HG03378 (cell line): ENCODE data around the gene CCDC88A.
"Not testable (repeated sequence)": the region's sequence is repeated elsewhere in the genome, so short reads cannot be mapped to it uniquely, and the experiment has no call there.

ENCODE experiments used
- ATAC-seq: cut with Tn5 transposase; IDR thresholded peaks from one replicate; pipeline ENCODE4 v1.9.1; 2021; ENCODE audit warnings: mild to moderate bottlenecking, moderate library complexity; ENCODE audit not compliant: unreplicated experiment

CCDC88A gene

GRCh38 chr2:55391155-55391554, 28.5 kb downstream of the CCDC88A start:
- no peak for ATAC-seq

DNA sequence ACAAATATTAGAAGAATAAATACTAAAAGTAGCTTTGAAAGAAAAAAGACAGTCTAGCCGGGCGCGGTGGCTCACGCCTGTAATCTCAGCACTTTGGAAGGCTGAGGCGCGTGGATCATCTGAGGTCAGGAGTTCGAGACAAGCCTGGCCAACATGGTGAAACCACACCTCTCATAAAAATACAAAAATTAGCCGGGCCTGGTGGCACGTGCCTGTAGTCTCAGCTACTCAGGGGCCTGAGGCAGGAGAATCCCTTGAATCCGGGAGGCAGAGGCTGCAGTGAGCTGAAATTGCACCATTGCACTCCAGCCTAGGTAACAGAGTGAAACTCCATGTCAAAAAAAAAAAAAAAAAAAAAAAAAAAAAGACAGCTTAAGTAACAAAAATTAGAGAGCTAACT, 34.1 kb downstream of the CCDC88A start:
- not testable (repeated sequence) for ATAC-seq

- ATAC-seq, result no peak
These were observed 34.9 kb downstream of the CCDC88A start for GRCh38 chr2:55384786-55385185.

DNA sequence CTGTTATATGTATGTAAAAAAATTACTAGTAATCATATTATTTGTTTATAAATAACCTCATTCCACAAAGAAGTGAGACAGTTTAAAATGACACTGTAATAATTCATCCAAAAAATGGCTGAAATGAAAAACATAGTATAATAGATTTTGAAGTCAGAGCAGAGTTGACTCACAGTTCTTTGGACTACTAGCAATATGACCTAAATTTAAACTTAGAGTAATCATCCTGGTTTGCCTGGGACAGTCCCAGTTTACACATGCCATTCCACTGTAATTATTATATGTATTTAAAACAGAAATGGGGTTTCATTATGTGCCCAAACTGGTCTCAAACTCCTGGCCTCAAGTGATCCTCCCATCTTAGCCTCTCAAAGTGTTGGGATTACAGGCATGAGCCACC, 48.3 kb downstream of the CCDC88A start:
- no peak for ATAC-seq

GRCh38 chr2:55370208-55370607, 49.4 kb downstream of the CCDC88A start:
- ATAC-seq, result no peak

- ATAC-seq, result no peak
These were observed 54.4 kb downstream of the CCDC88A start for GRCh38 chr2:55365303-55365702.

- ATAC-seq, result no peak
These were observed 55.2 kb downstream of the CCDC88A start for GRCh38 chr2:55364189-55365055.

GRCh38 chr2:55363636-55364035, 56.0 kb downstream of the CCDC88A start:
- ATAC-seq, result no peak

DNA sequence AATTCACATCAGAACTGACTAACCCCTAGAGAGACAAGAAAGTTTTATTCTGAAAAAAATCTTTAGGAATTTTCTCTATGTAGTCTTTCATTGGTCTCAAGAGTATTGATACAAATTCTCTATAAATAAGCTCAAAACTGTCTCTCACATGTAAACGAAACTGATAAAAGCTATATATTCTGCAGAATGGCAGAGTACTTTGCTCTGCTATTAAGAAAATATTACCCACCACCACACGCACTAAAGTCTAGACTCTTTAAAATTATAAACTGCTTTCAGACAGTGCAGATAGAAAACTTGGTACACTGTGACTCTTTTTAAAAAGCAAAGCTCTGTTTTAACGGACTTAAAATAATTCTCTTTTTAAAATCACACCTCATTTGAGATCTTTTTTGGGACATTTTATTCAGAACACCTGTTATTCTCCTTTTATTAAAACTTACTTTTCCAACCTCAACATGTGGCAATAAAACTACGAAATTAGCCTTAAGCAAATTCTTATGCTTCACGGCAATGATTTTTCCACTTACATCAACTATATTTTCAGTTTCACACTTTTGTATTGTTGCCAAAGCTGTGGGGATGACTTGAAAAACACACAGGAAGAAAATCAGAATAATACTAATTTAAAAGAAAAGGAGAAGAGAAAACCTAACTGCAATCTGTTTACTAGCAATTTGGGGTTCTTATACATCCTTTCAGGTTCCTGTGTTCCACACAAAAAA, 58.0 kb downstream of the CCDC88A start:
- peak; percentile 46 for ATAC-seq

DNA sequence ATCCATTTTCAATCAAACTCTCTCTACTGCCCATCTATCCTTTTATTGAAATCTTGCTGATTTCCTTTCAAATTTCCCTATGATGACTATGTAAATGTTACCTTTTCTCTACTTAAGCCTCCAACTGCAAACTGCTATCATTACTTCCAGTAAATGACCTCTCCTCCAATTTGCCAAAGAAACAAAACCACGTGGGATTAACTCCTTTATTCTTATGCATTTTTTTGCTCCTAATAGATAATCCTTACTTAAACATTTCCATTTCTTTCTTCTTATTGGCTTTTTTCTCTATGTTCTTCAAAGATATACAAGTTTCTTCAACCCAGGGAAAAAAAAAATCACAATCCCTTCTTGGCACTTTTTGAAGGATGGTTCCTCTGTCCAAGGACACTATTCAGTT, 61.2 kb downstream of the CCDC88A start:
- ATAC-seq, result no peak

- no peak for ATAC-seq
These were observed 61.7 kb downstream of the CCDC88A start for GRCh38 chr2:55357927-55358326.

GRCh38 chr2:55357164-55357563, 62.5 kb downstream of the CCDC88A start:
- no peak for ATAC-seq

DNA sequence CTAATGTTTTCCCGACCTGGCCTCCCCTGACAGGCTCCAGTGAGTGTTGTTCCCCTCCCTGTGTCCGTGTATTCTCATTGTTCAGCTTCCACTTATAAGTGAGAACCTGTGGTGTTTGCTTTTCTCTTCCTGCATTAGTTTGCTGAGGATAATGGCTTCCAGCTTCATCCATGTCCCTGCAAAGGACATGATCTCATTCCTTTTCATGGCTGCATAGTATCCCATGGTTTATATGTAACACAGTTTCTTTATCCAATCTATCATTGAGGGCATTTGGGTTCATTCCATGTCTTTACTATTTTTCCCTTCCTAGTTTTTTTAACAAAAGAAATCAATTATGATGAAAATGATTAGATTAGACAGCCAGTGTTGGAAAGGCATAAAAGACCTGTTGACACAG, 63.5 kb downstream of the CCDC88A start:
- not testable (repeated sequence) for ATAC-seq

GRCh38 chr2:55355451-55355850, 64.2 kb downstream of the CCDC88A start:
- no peak for ATAC-seq

- ATAC-seq, result no peak
These were observed 68.0 kb downstream of the CCDC88A start for GRCh38 chr2:55351672-55352071.

DNA sequence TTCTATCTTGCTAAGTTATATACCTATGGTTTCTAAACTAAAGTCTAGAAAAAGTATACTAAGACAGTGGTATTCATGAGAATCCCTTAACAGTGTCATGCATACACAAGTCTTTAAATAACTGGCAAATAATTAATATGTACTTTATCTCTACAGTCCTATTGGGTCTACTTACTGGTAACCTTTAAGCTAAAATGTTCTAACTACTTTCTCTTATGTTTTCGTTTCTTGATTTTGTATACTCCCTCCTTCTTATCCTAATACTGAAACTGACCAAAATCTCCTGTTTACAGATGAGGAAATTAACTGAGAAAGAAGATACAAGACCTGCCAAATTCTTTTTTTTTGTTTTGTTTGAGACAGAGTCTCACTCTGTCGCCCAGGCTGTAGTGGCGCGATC, 74.6 kb downstream of the CCDC88A start:
- ATAC-seq, result no peak

GRCh38 chr2:55338268-55338667, 81.4 kb downstream of the CCDC88A start:
- no peak for ATAC-seq

DNA sequence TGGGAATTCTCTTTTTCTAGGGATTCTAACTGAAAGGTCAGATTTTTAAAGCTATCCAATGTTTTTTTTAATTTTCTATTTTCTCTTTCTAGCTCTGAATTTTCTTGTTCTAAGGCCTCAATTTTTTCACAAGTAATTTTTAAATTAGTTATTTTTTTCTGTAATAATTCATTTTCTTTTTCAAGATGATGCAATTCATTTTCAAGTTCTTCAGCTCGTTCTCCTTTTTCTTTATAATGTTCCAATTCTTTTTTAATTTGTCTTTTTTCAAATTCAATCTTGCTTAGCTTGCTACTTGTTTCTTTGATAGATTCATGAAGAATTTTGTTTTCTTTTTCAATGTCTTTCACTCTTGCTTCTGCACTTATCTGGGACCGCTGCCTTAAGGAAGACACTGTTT, 84.9 kb downstream of the CCDC88A start:
- no peak for ATAC-seq

DNA sequence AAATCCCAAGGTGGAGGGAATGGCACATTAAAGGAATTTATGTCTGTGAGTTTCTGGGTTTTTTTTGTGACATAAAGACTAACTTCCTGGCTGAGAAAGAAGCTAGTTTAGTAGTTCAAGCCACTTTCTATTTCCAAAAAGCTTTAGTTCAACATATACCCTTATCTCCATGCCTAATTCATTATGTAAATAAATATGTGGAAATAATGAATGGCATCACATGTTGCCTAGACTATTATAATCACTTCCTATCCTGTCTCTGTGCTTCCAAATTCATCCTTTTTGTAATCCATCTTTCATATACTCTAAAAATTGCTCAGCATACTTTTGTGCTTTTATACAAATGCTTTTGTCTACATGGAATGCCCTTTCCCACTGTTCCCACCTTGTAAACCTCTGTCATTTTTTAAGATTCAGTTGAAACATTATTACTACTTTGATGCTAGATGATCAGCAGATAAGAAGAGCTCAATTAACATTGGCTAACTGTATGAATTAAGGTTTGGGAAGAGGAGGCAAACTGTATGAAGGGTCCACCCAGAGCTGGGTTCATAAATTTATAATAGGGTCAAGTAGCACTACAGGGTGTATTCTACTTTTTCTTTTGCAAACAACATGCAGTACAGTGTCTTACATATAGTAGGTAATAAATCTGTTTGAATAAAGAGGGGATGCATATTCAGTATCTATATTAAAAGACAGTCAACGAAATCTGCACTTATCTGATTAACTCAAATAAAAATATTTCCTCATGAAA, 88.9 kb downstream of the CCDC88A start:
- no peak for ATAC-seq

DNA sequence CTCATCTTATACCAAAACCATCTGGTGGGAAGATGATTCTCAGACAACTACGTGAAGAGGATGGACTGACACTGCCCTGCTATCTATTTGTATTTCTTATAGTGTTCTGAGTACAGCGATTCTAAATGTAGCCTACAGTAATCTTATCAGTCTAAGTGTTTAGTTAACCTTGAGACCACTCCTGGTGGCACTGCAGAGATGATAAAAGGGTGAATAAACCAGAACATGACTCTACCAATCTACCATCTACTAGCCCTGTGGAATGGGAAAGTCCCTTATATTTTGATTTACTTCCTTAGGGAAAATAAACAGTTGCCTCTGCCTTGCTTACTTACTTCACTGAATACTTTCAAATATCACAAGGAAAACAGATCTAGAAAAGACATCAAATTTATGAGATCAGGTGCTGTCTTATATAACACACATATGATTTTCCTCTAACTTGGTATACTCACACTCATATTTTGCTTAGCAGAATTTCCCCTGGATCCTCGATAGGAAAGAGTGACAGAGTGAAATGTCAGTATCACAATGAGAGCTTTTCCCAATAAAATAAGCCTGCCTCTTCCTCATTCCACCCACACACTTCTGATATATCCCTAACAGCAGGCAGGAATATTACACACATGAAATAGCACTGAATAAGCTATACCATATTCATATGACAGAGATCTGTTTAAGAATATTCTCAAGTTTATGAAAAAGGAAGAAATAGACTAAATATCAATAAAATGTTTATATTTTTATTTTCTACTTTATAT, 92.0 kb downstream of the CCDC88A start:
- ATAC-seq, result no peak

- ATAC-seq, result no peak
These were observed 104.7 kb downstream of the CCDC88A start for GRCh38 chr2:55314985-55315384.
